Keratinocyte (primary cell): ENCODE results near the gene SSTR5. TPM values are rescaled to one million over a fixed set of nuclear protein-coding genes. Genes with fewer than 3 reads are reported as not detected.

Experiments
- DNase-seq: peaks from one replicate; pipeline ENCODE4 v3.0.0-alpha.2; 2011; ENCODE audit warnings: low read depth, missing footprints, low spot score
- FAIRE-seq: peaks from 2 replicates; lab custom pipeline; 2011; peaks lifted over from hg19 to GRCh38; lab: Jason Lieb, UNC
- H2AFZ ChIP-seq: 2 replicates; pipeline ENCODE4 v1.6.0; 2012; ENCODE audit warnings: low read length, control low read depth, inconsistent platforms; ENCODE audit not compliant: control insufficient read depth
- H3K27ac ChIP-seq: 2 replicates; pipeline ENCODE4 v1.5.1; 2011; ENCODE audit warnings: low read length; ENCODE audit not compliant: control insufficient read depth, insufficient read depth
- H3K27me3 ChIP-seq: 3 replicates; pipeline ENCODE4 v1.6.0; 2011; ENCODE audit warnings: low read length; ENCODE audit not compliant: control insufficient read depth, insufficient read depth; ENCODE audit errors: extremely low read depth
- H3K36me3 ChIP-seq, 2 experiments: 2 replicates in 1 of 2; 3 replicates in 1 of 2; pipeline ENCODE4 v1.5.1; 2011; ENCODE audit warnings: low read length in 2 of 2, mild to moderate bottlenecking in 1 of 2; ENCODE audit not compliant: control insufficient read depth in 2 of 2, insufficient read depth in 2 of 2; ENCODE audit errors: extremely low read depth in 1 of 2
- H3K4me1 ChIP-seq: 3 replicates; pipeline ENCODE4 v1.5.1; 2011; ENCODE audit warnings: low read length; ENCODE audit not compliant: control insufficient read depth, insufficient read depth; ENCODE audit errors: extremely low read depth
- H3K4me2 ChIP-seq: 3 replicates; pipeline ENCODE4 v1.6.0; 2011; ENCODE audit warnings: low read depth, low read length; ENCODE audit not compliant: control insufficient read depth, insufficient read depth; ENCODE audit errors: extremely low read depth
- H3K4me3 ChIP-seq, 3 experiments: fragments of 200-600 bp in 1 of 3; sonication (generic) in 1 of 3; 2 replicates in 2 of 3; 3 replicates in 1 of 3; pipeline ENCODE4 v1.5.1; 2011 to 2016; ENCODE audit warnings: low read length in 3 of 3, mild to moderate bottlenecking in 3 of 3, control low read depth in 2 of 3, inconsistent platforms in 1 of 3, low read depth in 1 of 3, mixed read lengths in 1 of 3, mixed run types in 1 of 3, moderate library complexity in 1 of 3; ENCODE audit not compliant: control insufficient read depth in 2 of 3, insufficient read depth in 2 of 3; ENCODE audit errors: extremely low read depth in 1 of 3
- H3K79me2 ChIP-seq: 2 replicates; pipeline ENCODE4 v1.6.0; 2012; ENCODE audit warnings: low read length; ENCODE audit not compliant: control insufficient read depth, insufficient read depth
- H3K9ac ChIP-seq: 3 replicates; pipeline ENCODE4 v1.6.0; 2011; ENCODE audit warnings: low read length; ENCODE audit not compliant: control insufficient read depth, insufficient read depth; ENCODE audit errors: extremely low read depth
- H3K9me1 ChIP-seq: 3 replicates; pipeline ENCODE4 v1.6.0; 2011; ENCODE audit warnings: low read length; ENCODE audit not compliant: control insufficient read depth, insufficient read depth; ENCODE audit errors: extremely low read depth
- H3K9me3 ChIP-seq: 2 replicates; pipeline ENCODE4 v1.5.1; 2012; ENCODE audit warnings: low read depth, low read length; ENCODE audit not compliant: control insufficient read depth
- H4K20me1 ChIP-seq: 3 replicates; pipeline ENCODE4 v1.6.0; 2011; ENCODE audit warnings: low read length; ENCODE audit not compliant: control insufficient read depth, insufficient read depth; ENCODE audit errors: extremely low read depth
- CTCF ChIP-seq, 3 experiments: IDR thresholded peaks in 1 of 3; conservative IDR thresholded peaks in 1 of 3; optimal IDR thresholded peaks in 1 of 3; 2 replicates in 2 of 3; 3 replicates in 1 of 3; pipeline versions ENCODE3 to v1.5.1; 2011; ENCODE audit warnings: low read length in 3 of 3, mild to moderate bottlenecking in 3 of 3, moderate library complexity in 2 of 3, control low read depth in 1 of 3, inconsistent platforms in 1 of 3; ENCODE audit not compliant: insufficient read depth in 2 of 3; ENCODE audit errors: extremely low read depth in 1 of 3
- EZH2 ChIP-seq: IDR thresholded peaks from one replicate; pipeline ENCODE4 v1.6.1; 2012; ENCODE audit warnings: inconsistent platforms, mild to moderate bottlenecking, low read length, moderate library complexity
- dilution Hi-C: fragments of 300-500 bp; cut with MboI; formaldehyde crosslinking; loops from one replicate; pipeline ENCODE4 v1.7.0; 2020; ENCODE audit warnings: low sequenced_read_pairs; ENCODE audit not compliant: extremely low pct_ligation_motif_present
- polyA plus RNA-seq, 5 experiments: library from polyadenylated mRNA; depleted of rRNA in 3 of 5; stranded (reverse) in 3 of 5; stranded (forward) in 1 of 5; unstranded in 1 of 5; fragments of >200 nt; gene quantifications; 1 replicate in 1 of 5; 2 replicates in 3 of 5; 3 replicates in 1 of 5; pipeline versions ENCODE4 v1.2.1 to v1.2.3, GENCODE V29; 2011 to 2012; ENCODE audit warnings: missing spikeins in 2 of 5, low read depth in 1 of 5, low replicate concordance in 1 of 5

The SSTR5 gene
- polyA plus RNA-seq, 1 donor (not counting 4 experiments of a cell fraction or from before 2014, with no cell fraction given), result not detected

DNA sequence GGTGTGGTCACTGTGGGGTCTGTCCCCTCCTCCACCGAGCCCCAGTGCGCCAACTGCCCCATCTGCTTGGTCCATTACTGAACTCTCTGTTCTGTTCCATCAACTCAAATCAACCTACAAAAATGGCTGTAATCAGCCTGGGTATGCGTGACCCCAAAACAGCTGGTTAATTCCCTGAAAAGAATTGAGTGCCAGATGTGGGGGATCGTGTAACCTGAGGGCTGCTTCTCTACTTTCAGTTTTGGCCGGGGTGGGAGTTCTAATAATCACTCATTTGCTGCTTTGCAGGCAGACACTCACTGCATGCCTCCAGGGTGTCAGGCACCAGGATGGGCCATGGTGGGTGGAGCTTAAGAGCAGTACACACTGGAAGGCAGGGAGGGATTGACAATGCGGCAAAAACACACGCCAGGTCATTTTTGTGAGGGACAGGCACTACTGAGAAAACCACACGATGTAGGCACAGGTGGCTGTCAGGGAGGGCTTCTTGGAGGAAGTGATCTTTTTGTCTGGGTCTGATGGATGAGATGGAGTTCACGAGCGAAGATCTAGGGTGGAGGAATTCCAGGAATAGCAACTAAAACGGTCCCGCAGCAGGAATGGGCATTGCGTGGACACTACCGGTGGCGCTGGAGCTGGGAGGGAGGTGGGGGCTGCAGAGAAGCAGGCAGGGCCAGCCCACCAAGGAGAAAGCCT is 30.4 kb upstream of the SSTR5 start:
- Histone ChIP-seq H3K79me2 (no peaks in the 10 kb centered on the region), H3K9ac (no peak overlapping the region), H3K9me3 (no peaks in the 10 kb centered on the region), H3K9me1 (no peaks in the 10 kb centered on the region), H3K4me2 (no peak overlapping the region), H3K36me3 (no peaks in the 10 kb centered on the region), H3K4me1 (peaks cover 6% of the 10 kb centered on the region), H3K27me3 (peaks cover 33% of the 10 kb centered on the region), H3K4me3 (no peak overlapping the region), H4K20me1 (no peaks in the 10 kb centered on the region), H2AFZ (no peak overlapping the region), H3K27ac (no peak overlapping the region)
- DNase-seq (no peak), FAIRE-seq (no peak)
- dilution Hi-C loops, result no loop called here
- TF ChIP-seq EZH2 (no peak), CTCF (optimal IDR thresholded peaks at IDR 0.05 in 1 of 3, IDR thresholded peaks at IDR 0.05 in 1 of 3, conservative IDR thresholded peaks at IDR 0.05 in 1 of 3; ENCODE audit: extremely low read depth in 1 of 3, insufficient read depth in 2 of 3, low read length in 3 of 3) (no peak)

DNA sequence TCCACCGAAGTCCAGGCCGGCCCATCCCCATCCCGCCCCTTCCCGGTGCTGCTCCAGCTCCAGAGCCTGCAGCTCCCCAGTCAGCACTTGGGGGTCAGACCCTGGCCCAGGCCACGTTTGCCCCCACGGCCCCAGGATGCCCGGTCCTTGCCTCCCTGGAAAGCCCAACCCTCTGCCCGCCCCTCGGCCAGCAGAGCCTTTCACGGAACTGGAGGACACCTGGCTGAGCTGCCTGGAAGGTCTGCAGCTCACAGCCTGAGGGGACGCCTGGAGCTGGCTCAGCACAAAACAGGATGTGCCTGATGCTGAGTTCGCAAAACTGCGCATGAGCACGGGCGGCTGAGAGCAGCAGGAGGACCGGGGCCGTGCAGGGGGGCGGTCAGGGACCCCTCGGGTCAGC is 29.7 kb upstream of the SSTR5 start:
- Histone ChIP-seq H3K4me3 (no peak overlapping the region), H3K9me1 (no peaks in the 10 kb centered on the region), H3K9ac (no peak overlapping the region), H3K36me3 (no peaks in the 10 kb centered on the region), H3K27me3 (peaks cover 30% of the 10 kb centered on the region), H3K4me2 (no peak overlapping the region), H3K4me1 (peaks cover under 1% of the 10 kb centered on the region), H4K20me1 (no peaks in the 10 kb centered on the region), H3K79me2 (no peaks in the 10 kb centered on the region), H3K27ac (no peak overlapping the region), H2AFZ (no peak overlapping the region), H3K9me3 (no peaks in the 10 kb centered on the region)
- dilution Hi-C loops, result no loop called here
- TF ChIP-seq CTCF (optimal IDR thresholded peaks at IDR 0.05 in 1 of 3, IDR thresholded peaks at IDR 0.05 in 1 of 3, conservative IDR thresholded peaks at IDR 0.05 in 1 of 3; ENCODE audit: extremely low read depth in 1 of 3, insufficient read depth in 2 of 3, low read length in 3 of 3) (no peak), EZH2 (no peak)
- DNase-seq, result no peak
- no peak for FAIRE-seq
